NCI-H1436 (cell line): ENCODE measurements around the gene HBA2.
"Not testable (repeated sequence)": the region's sequence is repeated elsewhere in the genome, so short reads cannot be mapped to it uniquely, and the experiment has no call there.

Source experiments
- DNase-seq: peaks from one replicate; lab custom pipeline; 2025; lab: John Stamatoyannopoulos, UW

The HBA2 gene

GRCh38 chr16:194516-194915 lies 21.8 kb downstream of the HBA2 start:
- DNase-seq = no peak

DNA sequence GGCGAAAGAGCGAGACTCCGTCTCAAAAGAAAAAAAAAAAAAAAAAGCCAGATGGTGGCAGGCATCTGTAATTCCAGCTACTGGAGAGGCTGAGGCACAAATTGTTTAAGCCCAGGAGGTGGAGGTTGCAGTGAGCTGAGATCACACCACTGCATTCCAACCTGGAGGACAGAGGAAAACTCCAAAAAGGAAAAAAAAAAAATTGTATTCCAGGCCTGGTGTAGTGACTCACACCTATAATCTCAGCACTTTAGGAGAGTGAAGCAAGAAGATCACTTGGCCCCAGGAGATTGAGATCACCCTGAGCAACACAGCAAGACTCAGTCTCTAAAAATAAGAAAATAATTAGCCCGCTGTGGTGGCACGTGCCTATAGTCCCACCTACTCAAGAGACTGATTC lies 27.7 kb downstream of the HBA2 start:
- DNase-seq = no peak

DNA sequence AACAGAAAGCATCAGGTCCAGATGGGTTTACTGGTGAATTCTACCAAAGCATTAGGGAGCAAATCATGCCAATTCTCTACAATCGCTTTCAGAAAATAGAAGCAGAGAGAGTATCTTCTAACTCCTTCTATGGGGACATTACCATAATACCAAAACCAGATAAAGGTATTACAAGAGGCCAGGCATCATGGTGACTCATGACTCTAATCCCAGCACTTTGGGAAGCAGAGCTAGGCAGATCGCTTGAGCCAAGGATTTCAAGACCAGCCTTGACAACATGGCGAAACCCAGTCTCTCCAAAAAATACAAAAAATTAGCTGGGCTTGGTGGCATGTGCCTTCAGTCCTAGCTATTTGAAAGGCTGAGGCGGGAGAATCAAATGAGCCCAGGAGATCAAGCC lies 30.6 kb downstream of the HBA2 start:
- no peak for DNase-seq

GRCh38 chr16:204046-204445 lies 31.4 kb downstream of the HBA2 start:
- DNase-seq = not testable (repeated sequence)

GRCh38 chr16:209359-209758 lies 36.7 kb downstream of the HBA2 start:
- DNase-seq = not testable (repeated sequence)

- DNase-seq = not testable (repeated sequence)
Observed at GRCh38 chr16:211631-212180, 39.0 kb downstream of the HBA2 start.

DNA sequence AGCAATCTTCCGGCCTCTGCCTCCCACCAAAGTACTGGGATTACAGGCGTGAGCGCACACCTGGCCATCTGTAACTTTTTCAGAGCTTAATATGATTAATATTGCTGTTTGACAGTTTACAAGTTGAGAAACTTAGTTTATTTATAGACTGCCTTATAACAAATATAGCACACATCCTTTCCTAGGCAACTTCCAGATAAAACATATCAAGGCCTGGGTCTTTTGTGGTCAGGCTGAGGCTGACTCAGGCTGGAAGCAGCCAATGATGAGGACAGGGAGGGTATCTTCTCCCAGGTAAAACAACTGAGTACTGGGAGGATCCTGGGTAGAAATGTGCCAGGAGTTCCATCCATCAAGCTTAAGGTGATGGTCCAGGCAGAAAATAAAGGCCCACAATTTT lies 40.3 kb downstream of the HBA2 start:
- DNase-seq = no peak

DNA sequence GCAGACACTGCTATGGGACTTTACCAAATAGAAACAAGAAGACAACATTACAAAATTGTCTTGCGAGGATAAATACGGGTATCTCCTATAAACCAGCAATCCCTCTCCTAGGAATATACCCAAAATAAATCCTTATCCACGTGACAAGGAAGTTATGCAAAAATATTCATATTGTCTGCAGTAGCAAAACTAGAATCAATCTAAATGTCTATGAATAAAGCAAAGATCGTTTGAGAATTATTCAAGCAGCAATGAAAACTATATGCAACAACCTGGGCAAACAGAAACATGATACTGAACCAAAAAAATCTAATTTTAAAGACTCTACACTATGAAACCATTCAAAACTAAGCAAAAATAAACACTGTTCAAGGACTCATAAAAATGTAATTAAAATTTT lies 47.3 kb downstream of the HBA2 start:
- DNase-seq = no peak
